ENCODE results near the gene WASF3.

The WASF3 gene

DNA sequence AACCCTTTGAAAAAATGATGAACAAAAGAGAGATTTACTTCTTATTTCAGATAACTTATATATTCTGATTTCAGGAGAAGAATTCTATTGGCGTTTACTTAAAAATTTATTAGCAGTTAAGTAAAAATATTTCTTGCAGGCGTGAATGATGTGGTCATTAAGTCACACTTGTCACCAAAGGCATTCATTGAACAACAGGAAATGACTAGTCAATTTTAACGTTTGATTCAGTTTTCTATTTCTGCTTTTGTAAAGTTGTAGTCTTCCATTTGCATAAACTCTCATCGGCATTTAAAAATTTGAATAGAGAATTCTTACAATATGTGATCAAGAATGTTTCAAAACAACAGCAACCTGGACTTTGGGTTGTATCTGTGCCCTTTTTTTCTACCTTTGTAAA is 119.7 kb downstream of the WASF3 start:
- in situ Hi-C loops (cut with HindIII; ENCODE audit: low sequenced_read_pairs), result no loop called here

DNA sequence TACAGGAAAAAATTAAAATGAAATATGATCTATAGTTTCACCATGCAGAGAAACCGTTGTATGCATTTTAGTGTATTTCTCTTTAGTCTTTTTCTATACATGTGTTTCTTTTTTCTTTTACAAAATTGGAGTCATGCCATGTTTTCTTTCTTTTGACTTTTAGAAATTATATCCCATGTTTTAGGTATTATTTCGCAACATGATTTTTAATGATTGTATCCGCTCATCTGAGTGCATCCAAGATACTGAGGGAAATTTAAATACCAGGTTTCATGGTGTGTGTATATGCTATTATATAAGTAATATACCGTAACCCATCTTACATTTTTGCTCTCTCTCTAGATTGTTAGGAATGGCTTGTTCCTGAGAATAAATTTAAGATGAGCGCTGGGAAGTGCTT is 120.8 kb downstream of the WASF3 start:
- in situ Hi-C loops (cut with HindIII; ENCODE audit: low sequenced_read_pairs), result no loop called here

DNA sequence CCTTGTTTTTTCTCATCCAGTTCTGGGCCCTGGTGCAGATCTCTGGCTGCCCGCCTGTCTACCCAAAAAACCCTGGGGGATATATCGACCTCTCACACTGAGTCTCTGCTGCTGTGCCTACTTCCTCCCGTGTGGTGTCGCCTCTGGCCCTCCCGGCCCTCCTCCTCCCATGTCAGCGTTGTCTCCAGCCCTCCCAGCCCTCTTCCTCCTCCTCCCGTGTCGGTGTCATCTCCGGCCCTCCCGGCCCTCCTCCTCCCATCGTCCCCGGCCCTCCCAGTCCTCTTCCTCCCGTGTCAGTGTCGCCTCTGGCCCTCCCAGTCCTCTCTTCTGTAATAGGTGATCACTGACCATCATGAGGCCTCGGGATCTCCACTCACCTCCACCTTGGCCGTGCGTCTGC is 121.3 kb downstream of the WASF3 start:
- in situ Hi-C loops (cut with HindIII; ENCODE audit: low sequenced_read_pairs), result no loop called here

DNA sequence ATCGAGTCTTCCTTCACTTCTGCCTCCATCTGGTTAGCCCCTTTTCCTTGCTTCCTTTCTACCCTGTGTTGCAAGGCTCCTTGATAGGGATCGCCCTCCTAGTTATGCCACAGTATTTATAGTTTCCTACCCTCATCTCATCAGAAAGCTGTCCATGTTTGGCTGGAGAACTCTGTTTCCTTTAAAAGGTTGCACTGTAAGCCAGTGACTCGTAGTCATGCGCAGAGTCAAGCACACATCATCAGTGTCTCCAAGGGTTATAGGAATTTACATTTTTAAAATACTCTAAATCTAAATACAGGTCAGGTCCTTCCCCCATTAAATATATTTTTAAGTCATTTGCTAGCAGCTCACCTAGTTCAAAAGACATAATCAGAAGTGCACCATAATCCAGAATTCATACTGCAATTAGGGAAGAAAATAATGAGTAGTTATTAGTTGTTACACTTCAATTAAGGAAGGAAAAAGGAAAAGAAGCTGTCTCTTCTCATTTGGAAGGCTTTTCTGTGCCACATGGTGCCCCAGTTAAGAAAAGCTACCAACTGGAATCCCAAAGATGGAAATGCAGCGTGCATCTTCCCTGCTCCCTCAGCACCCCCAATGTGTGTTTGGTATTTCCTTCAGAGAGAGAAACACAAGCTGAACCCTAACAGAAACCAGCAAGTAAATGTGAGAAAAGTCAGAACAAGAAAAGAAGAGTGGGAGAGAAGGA is 122.1 kb downstream of the WASF3 start:
- in situ Hi-C loops (cut with HindIII; ENCODE audit: low sequenced_read_pairs), result no loop called here

DNA sequence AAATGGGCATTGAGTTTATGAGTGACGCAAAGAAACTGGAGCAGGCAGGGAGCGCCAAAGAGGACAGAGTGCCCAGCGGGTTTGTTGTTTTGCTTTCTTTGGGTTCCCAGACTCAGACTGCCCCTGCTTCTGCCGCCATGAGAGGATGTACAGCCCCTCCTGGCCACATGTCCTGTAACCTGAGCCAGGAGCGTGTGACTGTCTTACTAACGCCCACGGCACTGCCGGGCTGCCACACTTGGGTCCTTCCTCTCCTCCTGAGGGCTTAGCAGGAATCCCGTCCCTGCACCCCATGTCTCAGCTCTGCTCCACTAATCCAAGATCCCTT is 122.6 kb downstream of the WASF3 start:
- in situ Hi-C loops (cut with HindIII; ENCODE audit: low sequenced_read_pairs), result no loop called here

DNA sequence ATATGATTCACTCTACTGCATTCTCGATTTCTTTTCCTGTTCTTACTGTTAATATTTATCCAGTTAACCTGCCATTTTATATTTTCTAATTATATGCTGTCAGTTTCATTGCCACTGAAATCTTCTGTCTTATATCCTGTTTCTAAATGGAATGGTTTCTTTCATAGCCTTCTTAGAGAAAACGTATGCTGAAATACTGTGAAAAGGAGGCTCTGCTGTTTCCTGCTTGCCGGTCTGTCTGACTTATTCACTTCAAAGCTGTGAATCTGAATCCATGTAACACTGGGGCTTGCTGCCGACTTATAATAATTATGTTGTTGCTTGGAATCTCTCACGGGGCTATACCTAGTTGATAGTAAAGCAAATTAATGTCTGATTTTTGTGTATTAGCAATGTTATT is 123.1 kb downstream of the WASF3 start:
- in situ Hi-C loops (cut with HindIII; ENCODE audit: low sequenced_read_pairs), result no loop called here

DNA sequence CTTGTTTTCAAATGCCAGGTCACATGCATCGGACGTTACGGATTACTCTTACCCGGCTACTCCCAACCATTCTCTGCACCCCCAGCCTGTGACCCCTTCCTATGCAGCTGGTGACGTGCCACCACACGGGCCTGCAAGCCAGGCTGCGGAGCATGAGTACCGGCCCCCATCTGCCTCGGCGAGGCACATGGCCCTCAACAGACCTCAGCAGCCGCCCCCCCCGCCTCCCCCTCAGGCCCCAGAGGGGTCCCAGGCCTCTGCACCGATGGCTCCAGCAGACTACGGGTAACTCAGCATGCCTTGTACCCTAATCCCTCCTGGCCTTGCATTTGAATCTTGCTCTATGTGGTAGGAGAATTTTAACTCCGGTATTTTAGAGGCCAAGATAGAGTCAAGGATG is 123.6 kb downstream of the WASF3 start:
- in situ Hi-C loops (cut with HindIII; ENCODE audit: low sequenced_read_pairs), result no loop called here

DNA sequence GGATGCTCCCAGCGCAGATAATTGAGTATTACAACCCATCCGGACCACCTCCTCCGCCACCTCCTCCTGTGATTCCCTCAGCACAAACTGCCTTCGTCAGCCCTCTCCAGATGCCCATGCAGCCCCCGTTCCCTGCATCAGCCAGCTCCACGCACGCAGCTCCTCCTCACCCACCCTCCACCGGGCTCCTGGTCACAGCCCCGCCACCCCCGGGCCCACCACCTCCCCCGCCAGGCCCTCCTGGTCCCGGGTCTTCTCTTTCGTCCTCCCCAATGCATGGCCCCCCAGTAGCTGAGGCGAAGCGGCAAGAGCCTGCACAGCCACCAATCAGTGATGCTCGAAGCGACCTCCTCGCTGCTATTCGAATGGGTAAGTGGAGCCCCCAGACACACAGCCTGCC is 125.1 kb downstream of the WASF3 start:
- in situ Hi-C loops (cut with HindIII; ENCODE audit: low sequenced_read_pairs), result no loop called here

DNA sequence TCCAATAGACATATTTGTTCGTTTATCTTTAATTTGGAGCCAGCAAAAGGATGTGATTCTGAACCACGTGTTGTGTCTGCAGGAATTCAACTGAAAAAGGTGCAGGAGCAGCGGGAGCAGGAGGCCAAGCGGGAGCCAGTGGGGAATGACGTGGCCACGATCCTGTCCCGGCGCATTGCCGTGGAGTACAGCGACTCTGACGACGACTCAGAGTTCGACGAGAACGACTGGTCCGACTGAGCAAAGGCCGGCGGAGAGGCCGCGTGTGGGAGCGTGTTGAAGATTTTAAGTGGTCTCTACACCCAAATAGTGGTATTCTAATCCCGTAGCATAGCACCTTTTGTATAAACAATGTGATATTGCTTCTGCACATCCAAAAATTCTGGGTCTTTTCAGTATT is 128.1 kb downstream of the WASF3 start:
- in situ Hi-C loops (cut with HindIII; ENCODE audit: low sequenced_read_pairs), result no loop called here

DNA sequence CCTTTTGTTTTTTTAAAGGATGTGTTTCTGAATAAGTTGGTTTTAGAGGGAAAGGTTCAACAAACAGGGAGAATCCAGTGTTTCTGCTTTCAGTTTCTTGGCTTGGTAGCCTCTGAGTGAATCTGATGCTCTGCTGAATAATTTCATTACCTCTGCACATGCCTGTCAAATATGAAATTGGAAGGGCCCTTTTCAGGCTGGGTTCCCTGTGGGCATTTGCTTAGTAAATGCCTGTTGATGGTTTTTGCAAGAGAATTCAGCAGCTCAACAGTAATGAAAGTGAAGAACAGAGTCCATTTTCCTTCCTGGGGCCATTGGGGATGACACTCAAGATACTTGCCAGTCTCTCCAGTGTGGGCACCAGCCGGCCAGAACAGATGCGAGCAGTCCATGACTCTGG is 128.8 kb downstream of the WASF3 start:
- in situ Hi-C loops (cut with HindIII; ENCODE audit: low sequenced_read_pairs), result no loop called here

DNA sequence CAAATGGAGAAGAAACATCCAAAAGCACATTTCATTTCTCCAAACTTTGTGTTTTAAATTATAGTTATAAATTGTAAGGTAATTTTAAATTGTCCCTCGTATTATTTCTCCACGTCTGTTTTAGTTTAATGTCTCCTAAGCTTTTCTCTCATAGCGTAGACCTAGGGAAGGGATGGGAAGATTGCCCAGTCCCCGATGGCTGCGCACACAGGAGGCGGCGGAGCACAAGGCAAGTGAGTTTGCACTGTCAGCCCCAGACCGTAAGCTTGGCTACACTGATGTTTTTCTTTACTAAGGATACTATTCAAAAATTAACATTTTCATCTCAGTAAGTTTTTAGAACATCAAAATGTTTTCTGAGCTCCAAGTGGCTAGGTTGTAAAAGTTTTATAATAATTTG is 130.8 kb downstream of the WASF3 start:
- in situ Hi-C loops (cut with HindIII; ENCODE audit: low sequenced_read_pairs), result no loop called here

DNA sequence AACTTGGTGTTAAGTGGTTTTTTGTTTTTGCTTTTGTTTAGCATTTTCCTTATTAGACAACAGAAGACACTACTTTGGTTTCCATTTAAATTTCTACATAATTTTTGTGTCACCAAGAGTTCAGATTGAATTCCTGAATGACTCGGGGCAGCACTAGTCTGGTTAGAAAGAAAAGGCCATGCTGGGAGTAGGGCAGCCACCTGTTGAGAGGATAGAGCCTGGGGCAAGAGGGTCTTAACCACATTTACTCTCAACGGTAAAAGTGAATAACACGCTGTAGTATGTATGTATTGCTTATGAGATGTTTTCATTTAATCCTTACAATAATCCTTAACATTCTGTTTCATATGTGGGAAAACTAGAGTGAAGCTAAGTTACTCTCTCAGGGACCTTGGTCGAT is 131.5 kb downstream of the WASF3 start:
- in situ Hi-C loops (cut with HindIII; ENCODE audit: low sequenced_read_pairs), result no loop called here

DNA sequence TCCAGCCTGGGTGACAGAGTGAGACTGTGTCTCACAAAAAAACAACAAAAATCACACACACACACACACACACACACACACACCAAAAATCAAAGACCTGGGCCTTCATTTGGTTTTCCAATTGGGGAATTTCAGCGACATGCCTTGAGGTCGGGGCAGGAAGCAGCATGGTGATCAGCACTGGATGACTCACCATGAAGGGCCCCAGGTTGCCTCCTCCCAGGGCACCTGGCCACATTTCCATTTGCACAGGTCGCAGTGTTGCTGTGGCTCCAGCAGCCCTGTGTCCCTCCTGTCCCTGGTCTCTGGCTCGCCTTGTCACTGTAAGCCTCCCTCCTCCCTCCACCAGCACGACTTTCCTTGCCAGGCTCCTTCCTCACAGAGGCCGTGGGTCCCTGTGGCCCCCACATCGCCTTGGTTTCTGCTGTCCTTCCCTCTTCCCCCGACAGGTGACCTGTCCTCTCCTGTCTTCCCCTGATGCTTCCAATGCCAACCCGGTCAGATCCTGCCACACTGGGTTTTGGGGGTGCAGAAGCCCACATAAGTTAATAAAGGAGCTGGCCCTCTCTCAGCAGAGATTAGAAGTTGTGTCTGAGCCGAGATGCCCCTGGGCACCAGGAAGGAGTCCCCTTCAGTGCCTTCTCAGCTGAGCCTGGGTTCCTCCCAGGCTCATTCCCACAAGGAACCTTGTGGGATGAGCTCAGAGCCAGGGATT is 136.4 kb downstream of the WASF3 start:
- in situ Hi-C loops (cut with HindIII; ENCODE audit: low sequenced_read_pairs), result no loop called here

DNA sequence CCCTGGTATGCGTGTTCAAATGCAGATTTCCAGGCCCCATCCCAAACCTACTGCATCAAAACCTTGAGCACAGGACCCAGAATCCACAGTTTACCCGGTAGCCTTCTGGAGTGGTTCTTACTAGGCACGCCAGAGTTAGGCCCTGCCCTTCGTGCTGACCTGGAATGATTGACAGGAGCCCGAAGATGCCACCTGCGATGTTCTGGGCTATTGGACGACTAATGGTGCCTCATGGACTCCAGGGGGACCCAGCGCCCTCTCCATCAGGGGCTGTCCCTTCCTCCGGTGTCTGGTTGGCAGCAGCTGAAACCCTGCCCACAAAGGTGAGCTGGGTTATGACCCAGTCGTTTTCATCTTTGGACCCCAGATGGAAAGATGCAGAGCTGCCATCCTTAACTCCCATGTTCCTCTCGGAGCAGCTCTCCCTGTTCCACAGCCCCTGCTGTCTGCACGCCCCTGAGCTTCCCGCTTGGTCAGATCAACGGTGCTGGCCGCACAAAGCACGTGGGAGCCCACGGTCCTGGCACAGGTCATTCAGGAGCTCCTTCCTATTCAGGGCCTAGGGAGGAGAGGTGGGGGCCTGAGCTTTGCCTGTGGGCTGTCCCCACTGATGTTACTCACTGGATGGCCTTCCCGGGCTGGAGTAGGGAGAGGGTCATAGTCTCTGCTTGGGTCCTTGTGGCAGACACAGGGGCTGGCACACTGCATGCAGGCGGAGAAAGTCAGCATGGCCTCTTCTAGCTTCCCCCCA is 137.3 kb downstream of the WASF3 start:
- in situ Hi-C loops (cut with HindIII; ENCODE audit: low sequenced_read_pairs), result no loop called here

DNA sequence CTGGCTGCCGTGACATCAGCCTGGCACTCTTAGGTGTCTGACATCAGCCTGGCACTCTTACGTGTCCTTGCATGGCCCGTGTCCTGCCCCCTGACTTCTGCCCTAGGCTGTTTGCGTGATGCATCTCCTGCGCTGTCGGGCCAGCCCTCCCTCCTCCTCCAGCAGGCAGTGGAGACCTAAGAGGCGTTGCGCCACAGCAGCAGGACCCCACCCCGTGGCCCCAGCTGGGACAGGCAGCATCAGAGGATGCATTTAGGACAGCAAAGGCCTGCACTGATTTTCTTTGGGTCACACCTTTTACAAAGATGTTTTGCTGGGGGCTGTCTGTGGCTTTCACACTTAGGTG is 137.8 kb downstream of the WASF3 start:
- in situ Hi-C loops (cut with HindIII; ENCODE audit: low sequenced_read_pairs), result no loop called here

DNA sequence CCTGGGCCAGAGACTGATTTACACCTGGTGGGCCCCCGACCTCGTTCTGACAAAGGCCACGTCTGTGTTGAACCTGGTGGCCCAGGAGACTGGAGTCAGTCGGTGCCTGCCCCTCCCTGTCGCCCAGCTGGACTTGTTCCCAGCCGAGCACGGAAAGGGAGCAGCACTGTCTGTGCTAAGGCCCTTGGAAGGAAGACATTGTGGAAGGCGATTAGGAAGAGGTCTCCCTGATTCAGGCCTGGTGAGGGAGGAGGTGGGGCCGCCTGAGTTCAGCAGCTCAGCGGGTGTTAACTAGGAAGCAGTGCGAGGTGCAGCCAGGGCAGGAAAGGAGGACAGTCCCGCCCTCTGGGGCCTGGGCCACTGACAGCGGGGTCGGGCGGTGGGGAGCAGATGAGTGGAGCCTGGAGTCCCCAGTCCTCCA is 138.4 kb downstream of the WASF3 start:
- in situ Hi-C loops (cut with HindIII; ENCODE audit: low sequenced_read_pairs), result no loop called here

DNA sequence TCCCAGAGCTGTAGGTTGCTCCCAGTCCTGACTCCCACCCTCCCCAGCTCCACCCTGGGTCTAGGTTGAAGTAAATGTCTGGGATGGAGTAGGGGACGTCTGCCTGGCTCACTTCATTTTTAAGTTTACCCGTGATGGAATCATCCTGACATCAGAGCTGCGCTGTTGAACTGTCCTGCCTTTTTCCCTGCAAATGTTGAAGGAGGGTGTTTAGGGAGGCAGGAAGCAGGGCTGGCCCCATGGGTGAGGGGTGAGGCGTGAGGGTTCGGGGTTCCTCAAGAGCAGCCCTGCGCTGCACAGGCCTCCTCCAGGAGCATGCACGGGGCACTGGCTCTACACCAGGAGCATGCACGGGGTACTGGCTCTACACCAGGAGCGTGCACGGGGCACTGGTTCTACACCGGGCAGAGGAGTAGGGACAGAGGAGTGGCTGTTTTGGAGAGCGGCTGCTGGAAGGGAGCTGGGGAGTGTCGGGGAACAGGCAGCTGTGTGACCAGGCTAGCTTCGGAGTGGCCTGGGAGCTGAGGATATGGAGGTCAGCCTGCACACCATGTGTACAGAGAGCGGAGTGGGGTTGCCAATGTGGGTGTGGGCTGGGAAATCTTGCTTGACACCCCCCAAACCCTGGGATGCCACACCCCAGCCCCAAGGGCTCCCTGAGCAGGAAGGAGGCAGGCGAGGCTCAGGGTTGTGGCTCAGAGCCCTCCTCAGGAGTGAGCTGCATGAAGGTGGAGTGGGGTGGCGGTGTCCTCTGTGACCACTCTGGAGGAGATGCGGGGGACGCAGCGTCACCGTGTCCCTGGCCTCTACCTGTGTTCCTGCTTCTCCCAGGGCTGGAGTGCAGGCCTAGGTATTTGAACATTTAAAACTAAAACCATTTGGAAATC is 139.8 kb downstream of the WASF3 start:
- in situ Hi-C loops (cut with HindIII; ENCODE audit: low sequenced_read_pairs), result no loop called here

DNA sequence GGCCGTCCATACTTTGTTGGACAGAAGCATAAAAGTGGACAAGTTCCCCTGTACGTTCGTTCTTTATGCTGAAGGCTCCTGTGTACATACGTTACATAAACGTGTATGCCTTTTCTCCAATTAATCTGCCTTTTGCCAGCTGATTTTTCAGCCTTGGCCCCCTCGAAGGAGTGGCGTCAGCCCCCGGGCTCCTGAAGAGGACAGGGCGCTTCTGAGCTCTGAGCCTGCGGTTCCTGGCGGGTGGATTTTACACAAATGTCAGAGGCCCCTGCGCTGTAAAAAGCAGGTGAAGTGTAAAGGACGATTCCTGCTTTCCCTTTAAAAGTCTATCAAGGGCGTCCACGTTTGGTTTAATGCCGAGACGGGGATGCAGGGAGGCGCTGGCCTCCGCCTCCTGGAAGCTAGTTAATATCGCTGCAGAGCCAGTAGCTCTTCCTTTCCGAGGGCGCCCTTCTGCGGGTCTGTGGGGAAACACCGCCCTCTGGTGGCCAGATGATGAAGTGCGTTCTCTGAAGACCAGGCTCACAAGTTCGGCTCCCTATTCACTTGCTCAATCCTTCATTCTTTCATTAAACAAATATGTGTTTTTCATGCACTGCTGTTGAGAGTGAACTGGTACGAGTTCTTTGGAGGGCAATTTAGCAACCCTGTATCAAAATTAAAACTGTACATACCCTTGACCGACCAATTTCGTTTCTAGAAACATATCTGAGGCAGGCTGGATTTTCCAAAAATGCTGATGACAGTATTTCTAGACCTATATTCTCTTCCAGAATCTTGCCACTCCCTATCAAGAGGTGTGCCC is 141.1 kb downstream of the WASF3 start:
- in situ Hi-C loops (cut with HindIII; ENCODE audit: low sequenced_read_pairs), result no loop called here

DNA sequence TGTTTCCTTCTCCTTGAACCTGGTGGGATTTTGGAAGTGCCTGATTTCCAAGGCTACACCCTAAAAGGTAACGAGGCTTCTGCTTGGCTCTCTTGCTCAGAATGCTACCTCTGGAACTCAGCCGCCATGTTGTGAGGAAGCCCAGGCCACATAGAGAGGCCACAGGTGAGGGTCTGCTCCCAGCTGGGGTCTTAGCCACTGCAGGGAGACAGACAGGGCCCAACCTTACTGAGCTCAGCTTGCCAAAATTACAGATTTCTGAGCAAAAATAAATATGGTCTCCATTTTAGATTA is 141.7 kb downstream of the WASF3 start:
- in situ Hi-C loops (cut with HindIII; ENCODE audit: low sequenced_read_pairs), result no loop called here

DNA sequence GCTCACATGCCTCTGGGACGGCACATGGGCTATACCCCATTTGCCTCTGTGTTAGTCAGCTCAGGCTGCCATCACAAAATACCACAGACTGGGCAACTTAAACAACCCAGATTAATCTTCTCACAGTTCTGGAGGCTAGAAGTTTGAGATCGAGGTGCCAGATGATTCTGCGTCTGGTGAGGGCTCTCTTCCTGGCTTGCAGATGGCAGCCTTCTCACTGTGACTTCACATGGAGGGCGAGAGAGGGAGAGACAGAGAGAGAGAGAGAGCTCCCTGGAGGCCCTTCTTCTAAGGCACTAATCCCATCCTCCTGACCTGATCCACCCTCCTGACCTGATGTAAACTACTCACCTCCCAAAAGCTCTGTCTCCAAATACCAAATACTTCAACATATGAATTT is 148.1 kb downstream of the WASF3 start:
- in situ Hi-C loops (cut with HindIII; ENCODE audit: low sequenced_read_pairs), result no loop called here

DNA sequence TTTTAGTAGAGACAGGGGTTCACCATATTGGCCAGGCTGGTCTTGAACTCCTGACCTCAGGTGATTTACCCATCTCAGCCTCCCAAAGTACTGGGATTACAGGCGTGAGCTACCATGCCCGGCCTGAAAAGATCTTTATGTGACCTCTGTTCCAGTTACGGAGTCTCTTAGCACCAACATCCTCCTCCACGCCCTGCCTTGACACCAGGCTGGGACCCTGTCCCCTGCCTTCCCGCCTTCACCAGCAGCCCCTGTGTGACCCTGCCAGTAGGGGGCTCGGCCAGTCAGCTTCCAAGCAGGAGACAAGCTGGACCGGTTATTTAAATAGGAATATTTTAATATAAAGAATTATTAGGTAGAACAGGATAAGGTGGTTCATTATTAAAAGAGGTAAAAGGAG is 148.9 kb downstream of the WASF3 start:
- in situ Hi-C loops (cut with HindIII; ENCODE audit: low sequenced_read_pairs), result no loop called here
